Suprapubic skin (tissue), 4 donors: Measurements from ENCODE around the gene KRTCAP3.

Experiments
- EP300 ChIP-seq: sonication (generic); formaldehyde crosslinking; IDR thresholded peaks from one replicate; pipeline ENCODE4 v1.6.1; 2017; ENCODE audit warnings: antibody characterized with exemption
- POLR2AphosphoS5 ChIP-seq, 3 donors: sonication (generic); formaldehyde crosslinking; IDR thresholded peaks; one replicate each; pipeline ENCODE4 v1.6.1; 2017; ENCODE audit warnings: antibody characterized with exemption in 3 of 3
- TF ChIP-seq, protein P1 (sequence below), 2 donors: fragments of 200-600 bp in 1 of 2; fragments of 450-650 bp in 1 of 2; sonication (generic) in 1 of 2; IDR thresholded peaks; one replicate each; pipeline ENCODE4 v1.5.1; 2016 to 2019; ENCODE audit warnings: antibody characterized with exemption in 2 of 2, mild to moderate bottlenecking in 1 of 2, moderate library complexity in 1 of 2

DNA sequence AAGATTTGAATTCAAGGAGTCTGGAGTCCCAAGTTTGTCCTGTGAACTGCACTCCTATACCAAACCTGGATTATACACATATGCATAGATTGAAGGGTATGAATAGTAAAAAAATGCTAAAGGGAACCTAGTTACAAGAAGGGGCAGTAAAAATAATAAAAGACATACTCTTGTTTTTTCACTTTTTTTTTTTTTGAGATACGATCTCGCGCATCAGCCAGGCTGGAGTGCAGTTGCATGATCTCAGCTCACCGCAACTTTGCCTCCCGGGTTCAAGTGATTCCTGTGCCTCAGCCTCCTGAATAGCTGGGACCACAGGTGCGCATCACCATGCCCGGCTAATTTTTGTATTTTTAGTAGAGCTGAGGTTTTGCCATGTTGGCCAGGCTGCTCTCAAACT, 22.3 kb downstream of the KRTCAP3 start:
- no peak for TF ChIP-seq POLR2AphosphoS5 (IDR thresholded peaks at IDR 0.05)
- TF ChIP-seq, protein P1, sequence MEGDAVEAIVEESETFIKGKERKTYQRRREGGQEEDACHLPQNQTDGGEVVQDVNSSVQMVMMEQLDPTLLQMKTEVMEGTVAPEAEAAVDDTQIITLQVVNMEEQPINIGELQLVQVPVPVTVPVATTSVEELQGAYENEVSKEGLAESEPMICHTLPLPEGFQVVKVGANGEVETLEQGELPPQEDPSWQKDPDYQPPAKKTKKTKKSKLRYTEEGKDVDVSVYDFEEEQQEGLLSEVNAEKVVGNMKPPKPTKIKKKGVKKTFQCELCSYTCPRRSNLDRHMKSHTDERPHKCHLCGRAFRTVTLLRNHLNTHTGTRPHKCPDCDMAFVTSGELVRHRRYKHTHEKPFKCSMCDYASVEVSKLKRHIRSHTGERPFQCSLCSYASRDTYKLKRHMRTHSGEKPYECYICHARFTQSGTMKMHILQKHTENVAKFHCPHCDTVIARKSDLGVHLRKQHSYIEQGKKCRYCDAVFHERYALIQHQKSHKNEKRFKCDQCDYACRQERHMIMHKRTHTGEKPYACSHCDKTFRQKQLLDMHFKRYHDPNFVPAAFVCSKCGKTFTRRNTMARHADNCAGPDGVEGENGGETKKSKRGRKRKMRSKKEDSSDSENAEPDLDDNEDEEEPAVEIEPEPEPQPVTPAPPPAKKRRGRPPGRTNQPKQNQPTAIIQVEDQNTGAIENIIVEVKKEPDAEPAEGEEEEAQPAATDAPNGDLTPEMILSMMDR (IDR thresholded peaks at IDR 0.05), result no peak
- no peak for TF ChIP-seq EP300
